Activated CD4-positive, alpha-beta T cell treated with anti-CD3 and anti-CD28 coated beads, Interleukin-2, amount 10 ng/mL, durations not matched to agents 7 days and 5 days (primary cell): ENCODE measurements around the gene APOBEC3G. TPM values are rescaled to one million over a fixed set of nuclear protein-coding genes. Genes with fewer than 3 reads are reported as not detected.

Source experiments
- CTCF ChIA-PET: fragments of 350-600 bp; sonication (Branson Sonifier 250); formaldehyde crosslinking; loops from one replicate; lab custom pipeline; 2021; ENCODE audit warnings: antibody characterized with exemption; lab: Charles Lee
- POLR2A ChIA-PET: fragments of 350-600 bp; sonication (Branson Sonifier 250); formaldehyde crosslinking; loops from one replicate; lab custom pipeline; 2021; ENCODE audit warnings: antibody characterized with exemption; lab: Charles Lee
- DNase-seq: peaks from one replicate; pipeline ENCODE4 v3.0.0-alpha.2; 2020
- H3K27ac Mint-ChIP-seq: one replicate; pipeline ENCODE4 v1.8.0; 2021; ENCODE audit warnings: mild to moderate bottlenecking, moderate library complexity, mixed read lengths
- H3K27me3 Mint-ChIP-seq: one replicate; pipeline ENCODE4 v1.8.0; 2021; ENCODE audit warnings: mixed read lengths
- H3K36me3 Mint-ChIP-seq: one replicate; pipeline ENCODE4 v1.8.0; 2021; ENCODE audit warnings: low read depth, mixed read lengths
- H3K4me1 Mint-ChIP-seq: one replicate; pipeline ENCODE4 v1.8.0; 2021; ENCODE audit warnings: mixed read lengths
- H3K4me3 Mint-ChIP-seq: one replicate; pipeline ENCODE4 v1.8.0; 2021; ENCODE audit warnings: mild to moderate bottlenecking, moderate library complexity, mixed read lengths
- H3K9me3 Mint-ChIP-seq: one replicate; pipeline ENCODE4 v1.8.0; 2021; ENCODE audit warnings: mixed read lengths
- total RNA-seq, 2 experiments: library from RNA; stranded (reverse); gene quantifications; one replicate each; pipeline ENCODE4 v1.2.3, GENCODE V29; 2021

The APOBEC3G gene
- total RNA-seq, 2 experiments from 2014 or later: 89.6 to 96.4 TPM

DNA sequence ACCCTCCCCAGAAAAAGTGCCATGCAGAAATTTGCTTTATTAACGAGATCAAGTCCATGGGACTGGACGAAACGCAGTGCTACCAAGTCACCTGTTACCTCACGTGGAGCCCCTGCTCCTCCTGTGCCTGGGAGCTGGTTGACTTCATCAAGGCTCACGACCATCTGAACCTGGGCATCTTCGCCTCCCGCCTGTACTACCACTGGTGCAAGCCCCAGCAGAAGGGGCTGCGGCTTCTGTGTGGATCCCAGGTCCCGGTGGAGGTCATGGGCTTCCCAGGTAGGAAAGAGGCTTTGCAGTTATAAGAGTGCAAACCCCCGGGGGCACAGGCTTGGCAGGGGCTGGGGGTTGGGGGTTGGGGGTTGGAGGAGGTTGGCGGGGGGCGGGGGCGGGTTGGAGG lies 24.2 kb downstream of the APOBEC3G start:
- no peak for DNase-seq
- ChIA-PET CTCF (no interaction called here), POLR2A (no interaction called here)
- H3K36me3 Mint-ChIP-seq: peaks cover 11% of the 10 kb centered on the region
- H3K4me3 Mint-ChIP-seq: no peak overlapping the region
- peaks cover 49% of the 10 kb centered on the region for H3K4me1 Mint-ChIP-seq
- no peak overlapping the region for H3K27ac Mint-ChIP-seq
- no peaks in the 10 kb centered on the region for H3K27me3 Mint-ChIP-seq
- no peaks in the 10 kb centered on the region for H3K9me3 Mint-ChIP-seq

DNA sequence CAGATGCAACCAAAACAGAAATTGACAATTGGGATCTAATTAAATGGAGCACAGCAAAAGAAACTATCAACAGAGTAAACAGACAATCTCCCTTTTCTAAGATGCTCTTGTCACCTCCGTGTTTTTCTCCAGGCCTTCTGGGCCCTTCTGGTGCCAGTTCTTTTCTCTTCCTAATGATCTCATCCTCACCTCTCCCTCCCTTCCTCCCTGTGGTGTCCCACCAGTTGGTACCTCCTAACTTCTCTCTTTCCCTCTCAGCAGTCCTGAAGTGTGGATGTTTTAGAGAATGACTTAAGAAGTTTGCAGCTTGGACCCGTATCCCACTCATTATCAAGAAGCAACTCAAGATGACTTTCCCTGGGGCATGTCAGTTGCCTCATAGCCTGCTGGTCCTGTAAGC lies 26.4 kb downstream of the APOBEC3G start:
- POLR2A ChIA-PET: no interaction called here

DNA sequence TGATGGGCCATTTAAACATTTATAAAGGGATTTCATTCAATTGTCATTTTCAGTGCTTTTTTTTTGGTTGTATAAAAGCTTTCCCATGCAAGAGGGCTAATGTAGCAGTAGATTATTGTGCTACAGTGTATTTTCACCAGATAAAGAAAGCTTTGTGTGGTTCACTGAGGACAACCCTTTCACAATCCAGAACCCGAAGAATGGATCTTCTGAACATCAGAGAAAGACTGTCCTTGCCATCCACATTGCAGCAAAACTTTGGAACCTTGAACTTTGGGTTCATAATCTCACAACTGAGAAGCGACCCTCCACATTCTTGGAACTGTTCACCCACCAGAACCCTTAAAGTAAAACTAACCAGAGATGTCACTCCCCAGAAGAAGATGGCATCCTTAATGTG lies 29.3 kb downstream of the APOBEC3G start:
- DNase-seq: no peak
- Mint-ChIP-seq H3K27me3 (no peaks in the 10 kb centered on the region), H3K9me3 (no peaks in the 10 kb centered on the region), H3K27ac (no peak overlapping the region), H3K36me3 (peaks cover 7% of the 10 kb centered on the region), H3K4me1 (peaks cover 10% of the 10 kb centered on the region), H3K4me3 (no peak overlapping the region)
- ChIA-PET POLR2A (no interaction called here), CTCF (interaction anchor here (1.3 kb wide), 1 partner anchor 12 kb away, joined by 3 read pairs; no protein-coding TSS in a partner anchor)

More for the DNA sequence above, 26.4 kb downstream of the APOBEC3G start:
- H3K4me3 Mint-ChIP-seq: no peak overlapping the region
- H3K9me3 Mint-ChIP-seq: no peaks in the 10 kb centered on the region
- CTCF ChIA-PET: no interaction called here
- DNase-seq: no peak
- peaks cover 7% of the 10 kb centered on the region for H3K36me3 Mint-ChIP-seq
- no peaks in the 10 kb centered on the region for H3K27me3 Mint-ChIP-seq
- H3K27ac Mint-ChIP-seq: no peak overlapping the region
- peaks cover 29% of the 10 kb centered on the region for H3K4me1 Mint-ChIP-seq

DNA sequence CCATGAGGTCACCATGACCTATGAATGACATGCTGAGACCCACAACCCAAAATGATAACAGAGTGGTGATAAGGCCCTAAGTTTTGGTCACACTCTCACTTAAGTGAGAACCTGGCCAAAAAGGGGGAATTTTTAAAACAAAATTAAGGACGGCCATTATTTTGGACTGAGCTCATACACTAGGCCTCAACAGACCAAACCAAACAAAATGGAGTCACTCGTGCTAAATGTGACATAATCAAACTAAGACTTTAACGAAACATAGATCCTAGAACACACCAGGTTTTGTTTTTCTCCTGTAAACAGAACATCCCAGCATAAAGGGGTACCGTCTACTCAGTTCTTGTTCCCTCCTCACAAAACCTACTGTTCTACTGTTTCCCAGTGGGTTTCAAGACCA lies 31.4 kb downstream of the APOBEC3G start:
- Mint-ChIP-seq H3K4me1 (peaks cover 8% of the 10 kb centered on the region), H3K4me3 (no peak overlapping the region), H3K36me3 (peaks cover 1% of the 10 kb centered on the region), H3K27me3 (no peaks in the 10 kb centered on the region), H3K27ac (no peak overlapping the region), H3K9me3 (no peaks in the 10 kb centered on the region)
- ChIA-PET CTCF (interaction anchor here (0.9 to 1.4 kb wide), 2 partner anchors 9 to 239 kb away, joined by 3 read pairs; no protein-coding TSS in a partner anchor), POLR2A (no interaction called here)
- no peak for DNase-seq

- Mint-ChIP-seq H3K27ac (no peak overlapping the region), H3K36me3 (no peaks in the 10 kb centered on the region), H3K4me3 (no peak overlapping the region), H3K4me1 (peaks cover 14% of the 10 kb centered on the region), H3K27me3 (no peaks in the 10 kb centered on the region), H3K9me3 (no peaks in the 10 kb centered on the region)
- no peak for DNase-seq
- POLR2A ChIA-PET: no interaction called here
- CTCF ChIA-PET: interaction anchor here (2.1 kb wide), 1 partner anchor 10 kb away, joined by 6 read pairs; no protein-coding TSS in a partner anchor
Measured at GRCh38 chr22:39109361-39109760, 32.3 kb downstream of the APOBEC3G start.

- ChIA-PET POLR2A (no interaction called here), CTCF (interaction anchor here (2.1 kb wide), 1 partner anchor 12 kb away, joined by 6 read pairs; no protein-coding TSS in a partner anchor)
- no peaks in the 10 kb centered on the region for H3K36me3 Mint-ChIP-seq
- DNase-seq: no peak
- peaks cover 4% of the 10 kb centered on the region for H3K27me3 Mint-ChIP-seq
- no peak overlapping the region for H3K4me3 Mint-ChIP-seq
- no peaks in the 10 kb centered on the region for H3K9me3 Mint-ChIP-seq
- peaks cover 24% of the 10 kb centered on the region for H3K4me1 Mint-ChIP-seq
- no peak overlapping the region for H3K27ac Mint-ChIP-seq
Measured at GRCh38 chr22:39110631-39111561, 33.8 kb downstream of the APOBEC3G start.

DNA sequence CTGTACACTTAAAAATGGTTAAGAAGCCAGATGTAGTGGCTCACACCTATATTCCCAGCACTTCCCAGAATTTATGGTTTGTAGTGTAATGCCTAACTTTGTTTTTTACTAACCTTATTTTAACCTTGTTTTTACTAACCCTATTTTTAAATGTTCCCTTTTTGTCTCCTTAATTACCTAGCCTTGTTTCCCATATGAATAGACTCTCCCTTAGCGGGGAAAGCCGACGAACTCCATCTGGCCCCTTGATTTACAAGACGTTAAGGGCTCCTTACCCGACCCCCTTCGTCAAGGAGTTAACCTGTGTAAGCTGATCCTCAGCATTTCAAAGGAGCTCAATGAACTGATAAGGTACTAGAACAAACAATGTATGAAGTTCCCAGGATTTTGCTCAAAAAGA lies 37.0 kb downstream of the APOBEC3G start:
- ChIA-PET POLR2A (interaction anchor here (0.6 kb wide), 1 partner anchor 13 kb away, joined by 4 read pairs; no protein-coding TSS in a partner anchor), CTCF (interaction anchor here (0.6 to 2.0 kb wide), 5 partner anchors 16 to 1274 kb away, joined by 3 to 7 read pairs (median 3); partner anchors contain the start of gene APOBEC3H)
- peaks cover 4% of the 10 kb centered on the region for H3K27me3 Mint-ChIP-seq
- no peak overlapping the region for H3K4me3 Mint-ChIP-seq
- H3K27ac Mint-ChIP-seq: no peak overlapping the region
- H3K9me3 Mint-ChIP-seq: no peaks in the 10 kb centered on the region
- H3K36me3 Mint-ChIP-seq: no peaks in the 10 kb centered on the region
- no peak for DNase-seq
- peaks cover 48% of the 10 kb centered on the region for H3K4me1 Mint-ChIP-seq

GRCh38 chr22:39115570-39115969 lies 38.5 kb downstream of the APOBEC3G start:
- no peak overlapping the region for H3K27ac Mint-ChIP-seq
- H3K36me3 Mint-ChIP-seq: no peaks in the 10 kb centered on the region
- H3K27me3 Mint-ChIP-seq: peaks cover 4% of the 10 kb centered on the region
- H3K4me1 Mint-ChIP-seq: peaks cover 48% of the 10 kb centered on the region
- H3K9me3 Mint-ChIP-seq: no peaks in the 10 kb centered on the region
- POLR2A ChIA-PET: interaction anchor here (0.7 kb wide), 1 partner anchor 203 kb away, joined by 3 read pairs; no protein-coding TSS in a partner anchor
- no peak for DNase-seq
- no peak overlapping the region for H3K4me3 Mint-ChIP-seq
- CTCF ChIA-PET: interaction anchor here (1.5 to 2.0 kb wide), 2 partner anchors 20 to 246 kb away, joined by 4 to 6 read pairs; no protein-coding TSS in a partner anchor

GRCh38 chr22:39115977-39116621 lies 39.0 kb downstream of the APOBEC3G start:
- peaks cover 45% of the 10 kb centered on the region for H3K4me1 Mint-ChIP-seq
- H3K4me3 Mint-ChIP-seq: no peak overlapping the region
- no peak for DNase-seq
- peaks cover 4% of the 10 kb centered on the region for H3K27me3 Mint-ChIP-seq
- H3K36me3 Mint-ChIP-seq: no peaks in the 10 kb centered on the region
- ChIA-PET CTCF (interaction anchor here (1.5 to 2.0 kb wide), 2 partner anchors 21 to 246 kb away, joined by 4 to 6 read pairs; no protein-coding TSS in a partner anchor), POLR2A (interaction anchor here (0.7 kb wide), 1 partner anchor 202 kb away, joined by 3 read pairs; no protein-coding TSS in a partner anchor)
- no peaks in the 10 kb centered on the region for H3K9me3 Mint-ChIP-seq
- peak overlapping the region; percentile 20 for H3K27ac Mint-ChIP-seq

DNA sequence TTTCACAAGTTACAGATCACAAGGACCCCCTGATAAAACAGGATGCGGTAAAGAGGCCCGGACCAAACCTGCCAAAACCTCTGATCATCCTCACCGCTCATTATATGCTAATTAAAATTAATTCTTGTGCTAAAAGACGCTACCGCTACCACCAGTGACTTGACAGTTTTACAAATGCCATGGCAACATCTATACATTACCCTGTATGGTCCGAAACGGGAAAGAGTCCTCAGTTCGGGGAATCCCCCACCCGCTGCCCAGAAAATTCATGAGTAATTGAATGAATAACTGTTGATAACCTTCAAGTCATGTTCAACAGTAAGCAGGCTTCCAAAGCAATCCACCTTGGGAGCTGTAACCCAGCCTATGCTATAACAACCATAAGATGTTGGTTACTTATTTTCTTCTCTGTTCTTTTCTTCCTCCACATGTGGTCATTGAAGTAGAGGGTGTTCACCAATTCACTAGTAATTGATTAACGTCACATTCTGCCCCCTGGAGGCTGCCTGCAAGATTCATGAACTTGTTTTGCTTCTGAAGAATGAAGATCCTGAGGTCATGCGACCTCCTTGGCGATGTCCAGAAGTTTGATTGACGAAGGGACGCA lies 40.6 kb downstream of the APOBEC3G start:
- Mint-ChIP-seq H3K27me3 (peaks cover 4% of the 10 kb centered on the region), H3K36me3 (no peaks in the 10 kb centered on the region), H3K9me3 (no peaks in the 10 kb centered on the region), H3K4me1 (peaks cover 52% of the 10 kb centered on the region), H3K4me3 (peak overlapping the region; percentile 23), H3K27ac (peak overlapping the region; percentile 81)
- CTCF ChIA-PET: interaction anchor here (0.7 to 1.3 kb wide), 7 partner anchors 18 to 480 kb away, joined by 3 to 6 read pairs (median 3); no protein-coding TSS in a partner anchor
- DNase-seq: peak; percentile 88
- POLR2A ChIA-PET: no interaction called here

GRCh38 chr22:39120983-39121382 lies 43.9 kb downstream of the APOBEC3G start:
- H3K9me3 Mint-ChIP-seq: no peaks in the 10 kb centered on the region
- no peak for DNase-seq
- H3K4me3 Mint-ChIP-seq: no peak overlapping the region
- peaks cover 33% of the 10 kb centered on the region for H3K4me1 Mint-ChIP-seq
- peak overlapping the region; percentile 52 for H3K27ac Mint-ChIP-seq
- ChIA-PET CTCF (no interaction called here), POLR2A (no interaction called here)
- H3K36me3 Mint-ChIP-seq: no peaks in the 10 kb centered on the region
- no peaks in the 10 kb centered on the region for H3K27me3 Mint-ChIP-seq

- Mint-ChIP-seq H3K4me3 (no peak overlapping the region), H3K27ac (no peak overlapping the region), H3K4me1 (peaks cover 18% of the 10 kb centered on the region), H3K9me3 (no peaks in the 10 kb centered on the region), H3K36me3 (no peaks in the 10 kb centered on the region), H3K27me3 (no peaks in the 10 kb centered on the region)
- POLR2A ChIA-PET: no interaction called here
- DNase-seq: no peak
- CTCF ChIA-PET: interaction anchor here (0.7 to 1.6 kb wide), 4 partner anchors 13 to 270 kb away, joined by 3 to 5 read pairs (median 4); no protein-coding TSS in a partner anchor
Measured at GRCh38 chr22:39122772-39123470, 45.8 kb downstream of the APOBEC3G start.
